Activated T-cell treated with anti-CD3 and anti-CD28 coated beads, Interleukin-2, amount 50 U/mL, for 72 hours (primary cell): ENCODE data around the gene GMDS. TPM values are rescaled to one million over a fixed set of nuclear protein-coding genes. Genes with fewer than 3 reads are reported as not detected.
A peak's percentile ranks its signal among the peaks of the same experiment; 100 is the strongest.

ENCODE experiments used
- ATAC-seq, 2 donors: fragments of 150-1000 bp; cut with Tn5 transposase; replicated peaks in 1 of 2; 2 replicates each; pipeline ENCODE4 v1.10.0; 2021; ENCODE audit warnings: moderate library complexity in 2 of 2, mild to moderate bottlenecking in 1 of 2
- DNase-seq, 2 donors: peaks; one replicate each; pipeline ENCODE4 v3.0.0; 2021 to 2022; ENCODE audit warnings: mixed read lengths in 1 of 2
- H3K27ac Mint-ChIP-seq: one replicate; pipeline ENCODE4 v1.8.0; 2022; ENCODE audit warnings: mild to moderate bottlenecking, moderate library complexity, mixed read lengths
- H3K27me3 Mint-ChIP-seq: one replicate; pipeline ENCODE4 v1.8.0; 2022; ENCODE audit warnings: low read depth, mixed read lengths
- H3K36me3 Mint-ChIP-seq, 2 donors: one replicate each; pipeline ENCODE4 v1.8.0; 2022; ENCODE audit warnings: mixed read lengths in 2 of 2, mild to moderate bottlenecking in 1 of 2; ENCODE audit not compliant: insufficient read depth in 2 of 2
- H3K4me1 Mint-ChIP-seq: one replicate; pipeline ENCODE4 v1.8.0; 2022; ENCODE audit warnings: low read depth, mixed read lengths
- H3K4me3 Mint-ChIP-seq, 2 donors: one replicate each; pipeline ENCODE4 v1.8.0; 2022; ENCODE audit warnings: mild to moderate bottlenecking in 2 of 2, mixed read lengths in 2 of 2, moderate library complexity in 2 of 2
- H3K9me3 Mint-ChIP-seq, 2 donors: one replicate each; pipeline ENCODE4 v1.8.0; 2022; ENCODE audit warnings: mixed read lengths in 2 of 2
- total RNA-seq, 2 donors: library from RNA; stranded (reverse); gene quantifications; one replicate each; pipeline ENCODE4 v1.2.3, GENCODE V29; 2022

GMDS gene
- total RNA-seq, 2 donors from 2014 or later, result 23.8 to 33.0 TPM

DNA sequence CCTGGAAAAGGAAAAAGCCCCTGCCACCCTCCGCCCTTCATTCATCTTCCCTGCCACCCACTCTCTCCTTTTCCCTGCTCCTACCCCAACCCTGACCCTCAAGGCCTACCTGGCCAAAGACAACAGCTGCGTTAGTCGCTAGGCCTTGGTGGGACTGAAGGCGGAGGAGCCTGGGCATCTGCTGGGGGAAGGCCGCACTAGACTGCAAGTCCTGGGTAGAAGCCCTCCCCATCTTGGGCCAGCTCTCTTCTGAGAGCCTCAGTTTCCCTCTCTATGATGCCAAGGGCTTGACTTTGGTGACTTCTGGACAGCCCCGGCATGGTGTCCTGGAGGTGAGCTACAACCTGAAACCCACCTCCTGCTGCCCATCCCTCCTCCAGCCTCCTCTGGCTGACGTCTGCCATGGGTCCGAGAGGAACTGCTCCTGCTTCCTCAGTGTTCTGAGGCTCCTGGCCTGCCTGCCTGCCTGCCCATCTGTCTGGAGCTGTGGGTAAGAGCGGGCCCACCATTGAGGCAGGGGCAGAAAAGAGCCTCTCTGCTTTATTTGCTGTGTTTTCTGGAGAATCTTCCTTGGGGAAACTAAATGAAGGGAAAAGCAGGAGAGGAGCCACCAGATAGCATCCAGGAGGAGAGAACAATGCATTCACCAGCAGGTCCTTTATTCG is 643.2 kb downstream of the GMDS start:
- Mint-ChIP-seq H3K27ac (no peak overlapping the region), H3K4me1 (peaks cover 19% of the 10 kb centered on the region), H3K36me3 (no peaks in the 10 kb centered on the region)

DNA sequence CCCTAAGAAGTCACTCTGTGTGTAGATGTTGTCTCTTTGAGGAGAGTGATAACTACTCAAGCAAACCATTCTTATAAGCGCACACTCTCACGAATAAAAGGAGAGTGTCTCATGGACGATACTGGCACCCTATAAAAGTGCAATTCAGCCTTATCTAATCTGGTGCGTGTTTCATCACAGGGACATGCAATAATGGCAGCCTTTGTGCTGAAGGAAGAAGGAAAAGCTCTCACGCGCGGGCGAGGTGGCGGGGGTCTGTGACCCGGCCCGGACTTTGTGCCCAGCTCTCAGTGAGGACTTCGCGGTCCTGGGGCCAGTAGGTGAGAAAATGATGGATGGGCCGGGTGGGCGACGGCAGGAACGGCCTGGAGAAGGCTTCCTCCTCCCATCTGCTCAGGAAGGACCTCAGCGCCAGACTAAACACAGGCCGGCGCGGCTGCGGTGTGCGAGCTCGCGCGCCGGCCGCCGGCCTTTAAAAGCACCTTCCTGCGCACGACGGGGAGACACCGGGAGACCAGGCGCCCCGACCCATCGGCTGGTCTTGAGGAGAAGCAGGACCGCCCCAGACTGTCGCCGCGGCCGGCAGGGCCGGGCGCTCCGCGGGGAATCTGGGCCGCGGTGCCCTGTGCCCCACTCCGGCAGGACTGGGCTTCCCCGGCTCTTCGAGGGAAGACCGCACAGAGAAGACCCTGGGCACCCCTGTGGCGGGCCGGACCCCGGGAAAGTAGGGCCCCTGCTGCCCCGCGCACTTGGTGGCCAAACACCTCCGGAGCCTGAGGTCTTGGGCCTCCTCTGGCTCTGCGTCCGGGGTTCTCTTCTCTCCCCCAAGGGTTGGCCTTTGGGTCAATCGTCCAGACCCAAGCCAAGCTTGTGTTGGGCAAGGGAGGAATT is 644.0 kb downstream of the GMDS start:
- Mint-ChIP-seq H3K4me1 (peaks cover 11% of the 10 kb centered on the region), H3K27me3 (peaks cover 80% of the 10 kb centered on the region), H3K4me3 (no peak overlapping the region)

More for the DNA sequence above, 643.2 kb downstream of the GMDS start:
- DNase-seq (no peak), ATAC-seq (no peak)
- H3K9me3 Mint-ChIP-seq, result no peaks in the 10 kb centered on the region
- H3K27me3 Mint-ChIP-seq, result peaks cover 80% of the 10 kb centered on the region
- H3K4me3 Mint-ChIP-seq, result no peak overlapping the region

DNA sequence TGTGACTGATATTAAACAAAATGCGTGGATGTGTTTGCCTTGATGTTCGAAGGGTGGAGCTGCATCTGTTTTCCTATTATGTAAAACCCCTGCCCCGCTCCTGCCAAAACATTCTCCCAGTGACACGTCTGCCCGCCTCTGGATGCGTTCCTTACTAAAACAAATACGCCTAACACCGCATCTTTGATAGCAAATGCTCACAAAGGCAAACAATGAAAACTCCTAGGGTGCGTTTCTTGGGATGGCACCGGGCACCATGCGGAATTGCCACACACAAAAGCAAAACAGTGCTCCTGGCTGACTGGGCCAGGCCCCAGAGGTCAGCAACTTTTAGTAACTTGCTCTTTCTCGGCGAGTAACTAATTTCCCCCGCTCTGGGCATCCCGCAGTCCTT is 644.6 kb downstream of the GMDS start:
- H3K27me3 Mint-ChIP-seq, result peaks cover 80% of the 10 kb centered on the region
- no peak for ATAC-seq
- H3K36me3 Mint-ChIP-seq, result no peaks in the 10 kb centered on the region
- H3K4me3 Mint-ChIP-seq, result no peak overlapping the region
- H3K27ac Mint-ChIP-seq, result no peak overlapping the region
- no peak for DNase-seq
- no peaks in the 10 kb centered on the region for H3K9me3 Mint-ChIP-seq
- H3K4me1 Mint-ChIP-seq, result peaks cover 9% of the 10 kb centered on the region

More for the DNA sequence above, 644.0 kb downstream of the GMDS start:
- H3K36me3 Mint-ChIP-seq, result no peaks in the 10 kb centered on the region
- no peak overlapping the region for H3K27ac Mint-ChIP-seq
- H3K9me3 Mint-ChIP-seq, result no peaks in the 10 kb centered on the region
- no peak for DNase-seq
- no peak for ATAC-seq

DNA sequence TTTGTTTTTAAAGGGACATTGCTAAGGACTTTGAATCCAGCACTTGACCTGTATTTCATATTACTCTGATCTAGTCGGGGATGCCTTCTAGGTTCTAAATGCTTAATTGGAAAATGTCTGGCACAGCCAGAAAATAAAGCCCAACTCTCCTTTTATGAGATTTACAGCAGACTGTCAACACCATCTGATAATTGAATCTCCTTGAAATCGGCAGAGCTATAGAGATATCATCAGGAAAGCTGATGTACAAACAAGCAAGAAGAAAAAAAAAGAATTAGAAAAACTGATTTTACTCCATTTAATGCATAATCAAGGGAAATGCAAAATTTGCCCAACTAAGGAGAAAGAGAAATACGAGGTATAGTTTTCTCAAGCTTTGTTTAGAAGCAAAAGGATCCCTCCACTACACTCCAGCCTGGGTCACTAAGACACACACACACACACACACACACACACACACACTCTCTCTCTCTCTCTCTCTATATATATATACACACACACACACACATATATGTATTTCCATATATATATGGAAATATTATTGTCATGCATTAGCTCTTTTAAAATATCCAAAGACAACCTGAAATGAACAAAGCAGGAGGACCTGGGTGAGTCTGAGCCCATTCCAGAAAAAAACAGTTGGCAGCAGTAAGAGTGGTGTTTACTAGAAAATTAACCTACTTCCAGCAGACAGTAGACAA is 645.2 kb downstream of the GMDS start:
- Mint-ChIP-seq H3K27ac (no peak overlapping the region), H3K4me1 (peaks cover 5% of the 10 kb centered on the region), H3K4me3 (no peak overlapping the region), H3K36me3 (no peaks in the 10 kb centered on the region), H3K9me3 (no peaks in the 10 kb centered on the region), H3K27me3 (peaks cover 76% of the 10 kb centered on the region)
- ATAC-seq, result no peak
- DNase-seq, result no peak

DNA sequence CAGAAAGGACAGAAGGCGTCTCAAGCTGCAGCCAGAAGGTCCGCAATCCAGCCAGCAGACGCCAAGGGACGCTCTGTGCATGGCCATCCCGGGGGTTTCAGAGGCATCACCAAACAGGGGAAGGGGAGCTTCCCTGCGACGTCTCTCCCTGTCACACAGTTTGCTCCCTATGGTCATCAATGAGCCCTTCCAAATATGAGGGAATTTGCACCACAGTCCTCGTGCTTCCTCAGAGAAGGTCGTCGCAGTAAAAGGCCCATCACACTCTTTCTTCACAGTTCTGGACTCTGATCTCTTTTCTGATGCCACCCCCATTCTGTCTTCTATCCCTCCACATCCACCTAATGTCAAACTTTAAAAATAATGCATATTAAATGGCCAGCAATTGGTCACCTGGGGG is 645.9 kb downstream of the GMDS start:
- no peaks in the 10 kb centered on the region for H3K36me3 Mint-ChIP-seq
- ATAC-seq (no peak), DNase-seq (no peak)
- H3K27me3 Mint-ChIP-seq, result peaks cover 81% of the 10 kb centered on the region
- no peak overlapping the region for H3K4me3 Mint-ChIP-seq
- H3K4me1 Mint-ChIP-seq, result peaks cover 5% of the 10 kb centered on the region
- H3K27ac Mint-ChIP-seq, result no peak overlapping the region
- H3K9me3 Mint-ChIP-seq, result no peaks in the 10 kb centered on the region

DNA sequence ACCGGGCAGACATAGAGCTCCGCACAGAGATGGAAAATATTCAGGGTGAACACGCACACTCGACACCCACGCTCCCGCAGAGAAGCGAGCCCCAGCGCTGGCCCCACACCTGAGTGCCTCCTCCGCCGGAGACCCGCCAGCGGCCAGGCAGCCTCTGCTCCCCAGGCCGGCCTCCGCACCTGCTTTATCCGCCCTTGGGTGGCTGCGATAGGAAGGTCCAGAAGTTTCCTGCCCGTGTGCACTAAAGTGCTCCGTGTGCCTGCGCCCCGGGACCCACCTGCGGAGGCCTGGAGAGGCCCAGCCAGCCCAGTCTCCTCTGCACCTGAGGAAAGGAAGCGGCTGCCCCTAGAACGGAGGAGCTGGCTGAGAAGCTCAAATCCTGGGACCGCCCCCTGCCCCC is 646.5 kb downstream of the GMDS start:
- H3K4me3 Mint-ChIP-seq, result no peak overlapping the region
- H3K27ac Mint-ChIP-seq, result no peak overlapping the region
- H3K9me3 Mint-ChIP-seq, result no peaks in the 10 kb centered on the region
- ATAC-seq (no peak), DNase-seq (no peak)
- H3K36me3 Mint-ChIP-seq, result no peaks in the 10 kb centered on the region
- peaks cover 5% of the 10 kb centered on the region for H3K4me1 Mint-ChIP-seq
- H3K27me3 Mint-ChIP-seq, result peaks cover 84% of the 10 kb centered on the region

DNA sequence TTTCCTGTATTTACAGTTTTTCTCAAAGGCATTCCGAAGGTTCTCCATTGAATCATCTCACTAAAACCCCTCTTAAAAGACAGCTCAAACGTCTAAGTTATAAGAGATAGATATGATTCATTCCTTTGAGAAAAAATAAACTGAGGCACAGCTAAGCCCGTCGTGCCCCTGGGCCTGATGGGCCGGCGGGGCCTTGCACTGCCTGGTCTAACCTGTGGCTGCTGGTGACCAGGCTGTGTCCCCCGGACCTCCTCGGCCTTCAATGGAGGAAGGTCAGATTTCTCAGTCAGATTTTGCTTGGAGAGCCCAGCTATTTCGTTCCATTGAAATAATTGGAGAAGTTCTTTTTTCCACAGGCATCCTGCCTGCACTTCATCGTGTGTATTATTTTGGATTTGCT is 647.0 kb downstream of the GMDS start:
- Mint-ChIP-seq H3K4me3 (no peak overlapping the region), H3K27ac (no peak overlapping the region), H3K9me3 (no peaks in the 10 kb centered on the region), H3K4me1 (peaks cover 5% of the 10 kb centered on the region), H3K36me3 (no peaks in the 10 kb centered on the region), H3K27me3 (peaks cover 84% of the 10 kb centered on the region)
- DNase-seq (no peak), ATAC-seq (no peak)

DNA sequence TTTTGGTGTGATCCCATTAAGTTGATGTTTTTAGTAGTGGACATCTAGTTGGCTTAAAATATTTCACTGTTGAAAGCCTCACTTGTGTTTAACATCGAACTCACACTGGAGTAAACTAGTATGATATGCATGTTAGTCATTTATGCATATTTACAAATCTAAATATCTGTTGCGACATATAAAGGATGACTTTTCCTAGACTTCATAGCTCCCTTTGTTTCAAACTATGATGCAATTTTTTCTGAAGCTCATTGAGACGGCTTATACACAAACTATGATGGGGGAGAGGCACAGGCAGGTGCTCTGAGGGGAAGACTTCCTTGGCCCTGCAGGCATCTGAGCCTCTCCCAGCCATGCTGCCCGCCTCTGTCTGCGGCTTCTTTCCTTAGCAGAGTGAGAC is 647.5 kb downstream of the GMDS start:
- DNase-seq (no peak), ATAC-seq (no peak)
- Mint-ChIP-seq H3K27me3 (peaks cover 84% of the 10 kb centered on the region), H3K36me3 (no peaks in the 10 kb centered on the region), H3K27ac (no peak overlapping the region), H3K4me3 (no peak overlapping the region), H3K4me1 (peaks cover 5% of the 10 kb centered on the region), H3K9me3 (no peaks in the 10 kb centered on the region)

DNA sequence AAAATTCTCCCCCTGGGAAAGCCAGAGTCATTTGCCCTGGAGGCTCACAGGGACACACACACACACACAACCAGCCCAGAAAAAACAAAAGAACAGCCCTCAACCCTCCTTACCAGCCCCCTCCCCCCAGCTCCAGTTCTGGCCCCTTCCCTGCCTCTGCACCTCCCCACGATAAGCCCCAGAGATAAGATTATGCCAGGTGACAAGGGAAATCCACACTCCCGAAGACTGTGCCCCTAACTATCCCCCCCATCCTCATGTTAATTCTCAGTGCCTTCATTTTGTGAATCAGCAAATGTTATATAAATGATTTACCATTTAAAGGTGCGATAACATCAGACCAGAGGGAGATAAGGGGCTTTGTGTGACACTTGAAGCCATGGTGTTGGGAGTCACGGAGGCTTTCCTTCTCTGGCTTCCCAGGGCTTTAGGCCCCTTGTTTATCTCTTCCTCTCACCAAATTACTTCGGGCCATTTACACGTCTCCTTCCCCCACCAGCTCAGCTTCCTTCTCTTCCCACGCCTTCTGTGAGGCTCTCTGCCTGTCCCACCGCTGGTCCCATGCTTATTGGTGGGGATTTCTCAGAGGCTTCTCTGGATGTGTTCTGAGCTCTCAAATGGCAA is 648.2 kb downstream of the GMDS start:
- H3K9me3 Mint-ChIP-seq, result no peaks in the 10 kb centered on the region
- H3K36me3 Mint-ChIP-seq, result no peaks in the 10 kb centered on the region
- no peak overlapping the region for H3K4me3 Mint-ChIP-seq
- no peak for DNase-seq
- no peak for ATAC-seq
- no peak overlapping the region for H3K27ac Mint-ChIP-seq
- peaks cover 5% of the 10 kb centered on the region for H3K4me1 Mint-ChIP-seq
- H3K27me3 Mint-ChIP-seq, result peaks cover 84% of the 10 kb centered on the region

DNA sequence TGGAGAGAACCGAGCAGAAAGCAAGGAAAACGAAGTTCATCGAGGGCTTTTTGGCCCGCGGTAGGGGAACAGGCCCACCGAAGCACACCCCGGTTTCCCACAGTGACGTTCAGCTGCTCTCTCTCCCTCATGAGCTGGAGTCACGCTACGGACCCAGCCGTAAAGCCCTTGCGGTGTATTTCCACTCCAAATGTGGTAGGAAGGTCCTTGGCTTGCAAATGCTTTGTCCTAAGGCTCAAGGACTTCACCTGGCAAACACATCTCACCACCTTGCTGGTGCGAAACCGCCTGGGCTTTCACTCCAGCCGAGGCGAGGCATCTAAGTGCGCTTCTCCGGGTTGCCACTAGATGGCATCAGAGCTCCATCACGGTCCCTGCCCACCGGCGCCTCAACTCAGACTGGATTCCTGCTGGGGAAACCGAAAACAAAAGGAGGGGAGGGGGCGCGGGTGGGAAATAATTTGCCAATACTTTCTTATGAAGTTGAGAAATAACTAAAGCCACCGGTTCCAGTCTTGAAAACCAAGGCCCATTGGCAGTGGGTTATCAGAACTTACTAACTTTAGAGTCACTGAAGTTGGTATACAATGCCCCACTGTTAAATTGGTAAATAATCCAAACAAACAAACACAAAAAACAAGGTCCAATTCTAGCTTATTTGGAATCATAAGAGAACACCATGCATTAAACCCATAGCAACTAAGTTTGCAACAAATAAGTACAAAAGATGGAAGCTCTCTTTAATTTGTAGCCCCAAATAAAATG is 649.1 kb downstream of the GMDS start:
- DNase-seq, result peak; percentile 58 to 71
- Mint-ChIP-seq H3K4me1 (peaks cover 5% of the 10 kb centered on the region), H3K27ac (no peak overlapping the region), H3K9me3 (no peaks in the 10 kb centered on the region), H3K4me3 (no peak overlapping the region), H3K27me3 (peaks cover 83% of the 10 kb centered on the region), H3K36me3 (no peaks in the 10 kb centered on the region)
- ATAC-seq, result peak; percentile 73 to 82

DNA sequence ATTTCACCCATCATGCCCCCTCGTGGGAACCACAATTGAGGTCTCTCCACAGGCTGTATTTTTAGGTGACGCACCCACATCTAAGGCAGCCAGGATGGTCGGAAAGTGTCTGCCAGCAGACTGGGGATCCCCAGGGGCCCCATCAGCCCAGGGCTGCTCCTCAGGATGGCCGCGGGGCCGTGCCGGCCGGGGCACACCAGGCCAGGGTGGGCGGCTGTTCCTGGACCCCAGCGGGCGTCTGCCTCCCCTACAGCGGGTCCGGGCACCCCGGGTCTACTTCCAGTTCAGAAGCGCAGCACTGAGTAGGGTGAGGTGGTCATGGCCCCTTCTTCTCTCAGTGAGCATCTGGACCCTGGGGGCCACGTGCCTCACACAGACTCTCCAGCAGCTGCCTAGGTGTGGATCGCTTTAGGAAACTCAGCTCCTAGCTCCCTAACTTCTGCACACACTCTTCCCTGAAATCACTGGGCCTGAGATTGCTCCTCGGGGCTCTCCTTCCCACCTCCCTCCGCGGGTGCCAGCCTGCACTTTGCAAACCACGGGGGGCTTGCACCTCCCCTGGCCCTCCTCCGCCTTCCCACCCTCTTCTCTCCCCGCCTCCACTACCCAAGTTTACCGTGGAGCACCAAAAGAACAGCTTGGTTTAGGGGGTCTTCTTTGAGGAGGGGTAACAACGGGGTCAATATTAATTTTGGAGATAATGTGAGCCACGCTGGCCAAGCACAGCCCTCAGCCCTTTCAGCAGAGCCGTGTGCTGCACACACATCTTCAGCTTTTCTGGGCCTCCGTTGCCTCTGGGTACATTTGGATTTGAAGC is 649.9 kb downstream of the GMDS start:
- Mint-ChIP-seq H3K36me3 (no peaks in the 10 kb centered on the region), H3K9me3 (no peaks in the 10 kb centered on the region), H3K27ac (no peak overlapping the region), H3K4me1 (peaks cover 5% of the 10 kb centered on the region), H3K27me3 (peaks cover 75% of the 10 kb centered on the region), H3K4me3 (no peak overlapping the region)
- no peak for DNase-seq
- ATAC-seq, result no peak
